DND-41 (cell line): ENCODE data around the gene DLAT.

Source experiments
- ATAC-seq: fragments of 200-7000 bp; cut with Tn5 transposase; 3 replicates; pipeline ENCODE4 v1.9.1; 2021; ENCODE audit warnings: low read depth; ENCODE audit not compliant: insufficient read depth
- DNase-seq: peaks from one replicate; pipeline ENCODE4 v3.0.0-alpha.2; 2020
- H2AFZ ChIP-seq: 2 replicates; pipeline ENCODE4 v1.6.0; 2012; ENCODE audit warnings: low read depth, low read length
- H3K27ac ChIP-seq: 2 replicates; pipeline ENCODE4 v1.5.1; 2012; ENCODE audit warnings: low read length, inconsistent platforms
- H3K27me3 ChIP-seq: fragments of 200-600 bp; sonication (generic); 2 replicates; pipeline ENCODE4 v1.6.0; 2012; ENCODE audit warnings: low read length, mild to moderate bottlenecking, inconsistent platforms; ENCODE audit not compliant: insufficient read depth, poor library complexity
- H3K36me3 ChIP-seq: 2 replicates; pipeline ENCODE4 v1.5.1; 2012; ENCODE audit warnings: low read length, inconsistent platforms; ENCODE audit not compliant: insufficient read depth
- H3K4me1 ChIP-seq: 2 replicates; pipeline ENCODE4 v1.5.1; 2012; ENCODE audit warnings: mild to moderate bottlenecking, low read length; ENCODE audit not compliant: insufficient read depth
- H3K4me2 ChIP-seq: 2 replicates; pipeline ENCODE4 v1.6.0; 2012; ENCODE audit warnings: mild to moderate bottlenecking, moderate library complexity, low read length, inconsistent platforms; ENCODE audit not compliant: insufficient read depth
- H3K4me3 ChIP-seq, 2 experiments: fragments of 200-600 bp in 1 of 2; shearing (Covaris generic) in 1 of 2; 2 replicates each; pipeline ENCODE4 v1.5.1; 2012 to 2016; ENCODE audit warnings: inconsistent platforms in 2 of 2, low read length in 2 of 2, mild to moderate bottlenecking in 2 of 2, low read depth in 1 of 2, moderate library complexity in 1 of 2
- H3K79me2 ChIP-seq: 2 replicates; pipeline ENCODE4 v1.6.0; 2012; ENCODE audit warnings: low read length, inconsistent platforms; ENCODE audit not compliant: insufficient read depth
- H3K9ac ChIP-seq: 2 replicates; pipeline ENCODE4 v1.6.0; 2012; ENCODE audit warnings: low read depth, mild to moderate bottlenecking, inconsistent platforms, low read length, moderate library complexity
- H3K9me3 ChIP-seq: 2 replicates; pipeline ENCODE4 v1.5.1; 2012; ENCODE audit warnings: low read length, moderate library complexity, mild to moderate bottlenecking, inconsistent platforms; ENCODE audit not compliant: insufficient read depth, severe bottlenecking
- H4K20me1 ChIP-seq: 2 replicates; pipeline ENCODE4 v1.6.0; 2012; ENCODE audit warnings: low read length; ENCODE audit not compliant: insufficient read depth
- EZH2 ChIP-seq: IDR thresholded peaks from 3 replicates; pipeline ENCODE4 v1.6.1; 2012; ENCODE audit warnings: borderline replicate concordance, low read depth, mild to moderate bottlenecking, moderate library complexity, low read length, inconsistent platforms; ENCODE audit not compliant: severe bottlenecking
- TF ChIP-seq, protein P1 (sequence below): IDR thresholded peaks from 2 replicates; pipeline ENCODE4 v1.5.1; 2012; ENCODE audit warnings: borderline replicate concordance, low read length, moderate library complexity, mild to moderate bottlenecking; ENCODE audit not compliant: poor library complexity, severe bottlenecking; ENCODE audit errors: extremely low read depth

The DLAT gene

DNA sequence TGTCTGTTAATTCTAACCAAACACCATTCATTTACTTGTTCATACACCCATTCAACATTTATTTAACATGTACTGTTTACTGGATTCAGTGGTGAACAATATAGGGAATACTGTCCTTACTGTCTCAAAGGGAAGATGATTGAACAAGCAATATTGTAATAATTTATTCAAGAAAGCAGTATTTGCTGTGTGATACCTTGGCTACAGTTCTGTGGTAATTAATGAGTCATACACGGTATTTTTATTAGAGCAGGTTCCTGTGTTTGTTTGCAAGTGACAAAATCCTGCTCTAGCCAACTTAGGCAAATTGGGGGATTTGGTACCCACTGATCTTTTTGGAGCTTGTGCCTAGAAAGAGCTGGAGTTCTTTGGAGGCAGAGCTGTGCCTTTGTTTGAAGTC, 32.9 kb downstream of the DLAT start:
- Histone ChIP-seq H2AFZ (no peak overlapping the region), H4K20me1 (no peaks in the 10 kb centered on the region), H3K9me3 (no peaks in the 10 kb centered on the region), H3K27me3 (no peaks in the 10 kb centered on the region), H3K4me3 (no peak overlapping the region), H3K4me1 (no peaks in the 10 kb centered on the region), H3K9ac (no peak overlapping the region), H3K79me2 (no peaks in the 10 kb centered on the region), H3K27ac (no peak overlapping the region), H3K36me3 (peaks cover 79% of the 10 kb centered on the region), H3K4me2 (no peak overlapping the region)
- DNase-seq, result no peak
- ATAC-seq, result no peak
- TF ChIP-seq, protein P1, sequence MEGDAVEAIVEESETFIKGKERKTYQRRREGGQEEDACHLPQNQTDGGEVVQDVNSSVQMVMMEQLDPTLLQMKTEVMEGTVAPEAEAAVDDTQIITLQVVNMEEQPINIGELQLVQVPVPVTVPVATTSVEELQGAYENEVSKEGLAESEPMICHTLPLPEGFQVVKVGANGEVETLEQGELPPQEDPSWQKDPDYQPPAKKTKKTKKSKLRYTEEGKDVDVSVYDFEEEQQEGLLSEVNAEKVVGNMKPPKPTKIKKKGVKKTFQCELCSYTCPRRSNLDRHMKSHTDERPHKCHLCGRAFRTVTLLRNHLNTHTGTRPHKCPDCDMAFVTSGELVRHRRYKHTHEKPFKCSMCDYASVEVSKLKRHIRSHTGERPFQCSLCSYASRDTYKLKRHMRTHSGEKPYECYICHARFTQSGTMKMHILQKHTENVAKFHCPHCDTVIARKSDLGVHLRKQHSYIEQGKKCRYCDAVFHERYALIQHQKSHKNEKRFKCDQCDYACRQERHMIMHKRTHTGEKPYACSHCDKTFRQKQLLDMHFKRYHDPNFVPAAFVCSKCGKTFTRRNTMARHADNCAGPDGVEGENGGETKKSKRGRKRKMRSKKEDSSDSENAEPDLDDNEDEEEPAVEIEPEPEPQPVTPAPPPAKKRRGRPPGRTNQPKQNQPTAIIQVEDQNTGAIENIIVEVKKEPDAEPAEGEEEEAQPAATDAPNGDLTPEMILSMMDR, result no peak
- TF ChIP-seq EZH2, result no peak

DNA sequence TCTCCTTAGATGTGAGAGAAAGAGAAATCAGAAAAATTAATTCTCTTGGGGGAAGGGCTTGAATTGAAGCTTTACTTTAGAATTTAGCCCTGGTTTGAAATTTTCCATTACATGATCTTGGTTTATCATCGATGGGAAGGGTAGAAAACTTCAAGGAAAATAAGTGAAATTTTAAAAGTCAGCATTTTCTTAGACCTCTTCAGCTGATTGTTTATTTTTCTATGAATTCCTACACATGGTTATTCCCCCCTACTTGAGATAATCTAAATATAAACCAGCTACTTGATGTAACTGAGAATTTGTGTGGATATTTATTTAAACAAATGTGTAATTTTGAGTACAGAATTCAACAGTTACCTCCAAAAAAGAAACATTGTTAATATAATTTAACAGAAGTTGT, 37.7 kb downstream of the DLAT start:
- Histone ChIP-seq H3K9ac (no peak overlapping the region), H4K20me1 (no peaks in the 10 kb centered on the region), H2AFZ (no peak overlapping the region), H3K79me2 (no peaks in the 10 kb centered on the region), H3K36me3 (peaks cover 51% of the 10 kb centered on the region), H3K9me3 (no peaks in the 10 kb centered on the region), H3K27me3 (no peaks in the 10 kb centered on the region), H3K4me1 (no peaks in the 10 kb centered on the region), H3K27ac (no peak overlapping the region), H3K4me3 (no peak overlapping the region), H3K4me2 (no peak overlapping the region)
- TF ChIP-seq EZH2, result no peak
- TF ChIP-seq, protein P1, result no peak
- no peak for DNase-seq
- no peak for ATAC-seq

DNA sequence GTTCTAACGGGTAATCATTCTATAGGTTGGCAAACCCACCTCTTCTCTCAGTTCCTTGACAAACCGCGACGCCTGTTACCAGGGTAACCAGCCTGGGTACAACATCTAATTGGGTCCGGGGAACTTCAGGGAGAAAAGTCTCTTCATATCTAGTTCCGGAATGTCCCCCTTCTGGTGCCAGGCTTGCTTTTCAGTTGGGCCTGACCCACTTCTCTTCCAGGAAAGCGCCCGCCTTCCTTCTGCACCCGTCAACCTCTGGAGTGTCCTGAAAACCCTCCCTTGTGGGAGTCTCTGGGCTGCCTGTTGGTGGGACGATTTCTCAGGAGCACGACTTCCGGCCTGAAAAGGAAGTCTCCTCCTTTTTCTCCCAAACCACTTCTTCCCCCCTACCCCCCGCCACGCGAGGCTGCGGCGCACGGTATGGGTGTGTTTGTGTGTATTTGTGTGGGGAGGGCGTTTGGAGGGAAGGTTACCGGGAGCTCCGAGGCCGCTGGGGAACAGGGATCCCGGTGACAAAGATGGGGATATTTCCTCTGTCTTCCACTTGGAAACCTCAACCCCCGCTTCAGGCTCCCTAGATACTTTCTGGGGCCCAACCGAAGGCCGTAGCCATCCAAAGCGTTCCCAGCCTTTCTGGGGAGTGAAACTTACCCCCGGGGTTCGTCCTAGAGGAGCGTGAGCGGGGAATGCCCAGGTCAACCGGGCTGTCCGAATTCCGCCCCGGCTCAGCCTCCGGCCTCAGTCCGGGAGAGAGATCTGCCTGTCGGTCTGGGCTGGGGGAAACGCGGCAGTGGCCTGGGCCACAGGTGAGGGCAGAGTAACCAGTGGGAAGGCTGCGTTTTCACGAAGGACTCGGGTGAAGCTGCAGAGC, 49.0 kb downstream of the DLAT start, which contains the start of the genes NKAPD1 and PIH1D2:
TSS of gene NKAPD1 (plus strand) at position 359 of the 871 bp plus-strand sequence. CDS start 1,276 bp downstream, outside the sequence.
TSS of gene PIH1D2 (minus strand) at position 77 of the 871 bp plus-strand sequence. CDS start 843 bp downstream, outside the sequence.
- peak within 1 kb of the TSS; percentile 93 to 99 for H3K4me3 ChIP-seq
- peaks cover 43% of the 10 kb centered on the region for H3K36me3 ChIP-seq
- peak; percentile 82 for DNase-seq
- H2AFZ ChIP-seq, result peak within 1 kb of the TSS; percentile 92
- H3K27ac ChIP-seq, result peak within 1 kb of the TSS; percentile 100
- TF ChIP-seq, protein P1, result peak; percentile 1
- TF ChIP-seq EZH2, result no peak
- H3K79me2 ChIP-seq, result peaks cover 38% of the 10 kb centered on the region
- peak within 1 kb of the TSS; percentile 85 for H3K9ac ChIP-seq
- peak within 1 kb of the TSS; percentile 92 for H3K4me2 ChIP-seq
- H3K9me3 ChIP-seq, result no peaks in the 10 kb centered on the region
- H4K20me1 ChIP-seq, result no peaks in the 10 kb centered on the region
- peaks cover 34% of the 10 kb centered on the region for H3K4me1 ChIP-seq
- ATAC-seq, result peak; percentile 90
- H3K27me3 ChIP-seq, result no peaks in the 10 kb centered on the region
